ENCODE measurements around the gene STIM2.

DNA sequence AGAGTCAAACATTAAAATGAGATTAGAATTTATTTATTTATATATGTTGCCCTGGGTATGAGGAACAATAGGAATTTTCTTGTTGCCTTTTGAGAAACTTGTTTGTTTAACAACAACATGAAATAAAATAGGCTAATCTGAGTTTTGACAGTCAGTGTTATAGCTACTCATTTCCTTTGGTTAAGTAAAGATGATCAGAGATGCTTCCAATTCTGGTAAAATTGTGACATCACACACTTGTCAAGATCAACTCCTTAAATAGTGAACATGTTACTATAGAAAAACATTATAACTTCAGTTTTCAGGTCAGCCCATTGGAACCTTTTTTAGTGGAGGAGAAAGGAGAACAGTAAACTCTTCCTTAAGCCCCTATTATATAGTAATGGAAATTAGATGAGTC is 136.1 kb downstream of the STIM2 start:
- TF ChIP-seq, protein P1, sequence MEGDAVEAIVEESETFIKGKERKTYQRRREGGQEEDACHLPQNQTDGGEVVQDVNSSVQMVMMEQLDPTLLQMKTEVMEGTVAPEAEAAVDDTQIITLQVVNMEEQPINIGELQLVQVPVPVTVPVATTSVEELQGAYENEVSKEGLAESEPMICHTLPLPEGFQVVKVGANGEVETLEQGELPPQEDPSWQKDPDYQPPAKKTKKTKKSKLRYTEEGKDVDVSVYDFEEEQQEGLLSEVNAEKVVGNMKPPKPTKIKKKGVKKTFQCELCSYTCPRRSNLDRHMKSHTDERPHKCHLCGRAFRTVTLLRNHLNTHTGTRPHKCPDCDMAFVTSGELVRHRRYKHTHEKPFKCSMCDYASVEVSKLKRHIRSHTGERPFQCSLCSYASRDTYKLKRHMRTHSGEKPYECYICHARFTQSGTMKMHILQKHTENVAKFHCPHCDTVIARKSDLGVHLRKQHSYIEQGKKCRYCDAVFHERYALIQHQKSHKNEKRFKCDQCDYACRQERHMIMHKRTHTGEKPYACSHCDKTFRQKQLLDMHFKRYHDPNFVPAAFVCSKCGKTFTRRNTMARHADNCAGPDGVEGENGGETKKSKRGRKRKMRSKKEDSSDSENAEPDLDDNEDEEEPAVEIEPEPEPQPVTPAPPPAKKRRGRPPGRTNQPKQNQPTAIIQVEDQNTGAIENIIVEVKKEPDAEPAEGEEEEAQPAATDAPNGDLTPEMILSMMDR (IDR thresholded peaks at IDR 0.05): no peak
- no peak for TF ChIP-seq POLR2A (IDR thresholded peaks at IDR 0.05)

Measured in esophagus squamous epithelium (tissue), 4 donors.